ENCODE measurements around the gene OR51B4. TPM values are rescaled to one million over a fixed set of nuclear protein-coding genes. Genes with fewer than 3 reads are reported as not detected.
"Not testable (repeated sequence)": the region's sequence is repeated elsewhere in the genome, so short reads cannot be mapped to it uniquely, and the experiment has no call there.

The OR51B4 gene
- polyA plus RNA-seq, 1 of the 3 experiments (the other 2 are of a cell fraction), result 0.07 TPM

DNA sequence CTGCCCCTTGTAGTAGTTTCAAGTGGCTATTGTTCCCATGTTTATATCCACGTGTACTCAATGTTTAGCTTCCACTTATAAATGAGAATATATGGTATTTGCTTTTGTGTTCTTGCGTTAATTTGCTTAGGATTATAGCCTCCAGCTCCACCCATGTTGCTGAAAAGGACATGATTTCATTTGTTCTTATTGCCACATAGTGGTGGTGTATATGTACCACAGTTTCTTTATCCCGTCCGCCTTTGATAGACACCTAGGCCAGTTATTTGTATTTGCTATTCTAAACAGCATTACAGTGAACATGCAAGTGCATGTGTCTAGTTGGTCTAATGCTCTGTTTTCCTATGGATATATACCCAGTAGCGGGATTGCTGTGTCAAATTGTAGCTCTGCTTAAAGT is 15.5 kb upstream of the OR51B4 start:
- DNase-seq, result no peak
- Histone ChIP-seq H4K20me1 (ENCODE audit: insufficient read depth) (no peaks in the 10 kb centered on the region), H3K9ac (no peak overlapping the region), H3K4me3 (ENCODE audit: low read depth in 2 of 2, low read length in 1 of 2) (no peak overlapping the region), H3K4me2 (no peak overlapping the region), H3K27ac (ENCODE audit: low read depth in 2 of 2, low read length in 1 of 2) (no peak overlapping the region), H3F3A (replicated peaks; ENCODE audit: insufficient read depth) (no peaks in the 10 kb centered on the region), H3K9me2 (no peaks in the 10 kb centered on the region), H3K4me1 (ENCODE audit: control insufficient read depth in 1 of 2, insufficient read depth in 2 of 2, low read depth in 1 of 2, low read length in 1 of 2) (no peaks in the 10 kb centered on the region), H3K36me3 (replicated peaks in 1 of 2; ENCODE audit: control insufficient read depth in 1 of 2, insufficient read depth in 2 of 2, low read length in 1 of 2) (no peaks in the 10 kb centered on the region), H3K9me3 (no peaks in the 10 kb centered on the region), H3K27me3 (ENCODE audit: insufficient read depth) (no peaks in the 10 kb centered on the region), H3K79me2 (ENCODE audit: insufficient read depth) (no peaks in the 10 kb centered on the region), H2AFZ (ENCODE audit: low read depth) (no peak overlapping the region)
- 6% methylated on average over 5 of the region's 5 CpGs for WGBS (ENCODE audit: low lambda C conversion rate)
- POLR2A ChIA-PET, result no interaction called here
- TF ChIP-seq TEAD4 (IDR thresholded peaks at IDR 0.05; ENCODE audit: borderline replicate concordance, insufficient read depth) (no peak), GATA2 (CRISPR knock-in tag; IDR thresholded peaks at IDR 0.05) (no peak), CHD2 (IDR thresholded peaks at IDR 0.05; ENCODE audit: low read length, partially characterized antibody) (no peak), ELF1 (IDR thresholded peaks at IDR 0.05) (no peak), FOXM1 (IDR thresholded peaks at IDR 0.05; ENCODE audit: low read depth) (no peak), SMC3 (IDR thresholded peaks at IDR 0.05; ENCODE audit: low read depth, low read length) (no peak), POLR2AphosphoS5 (IDR thresholded peaks at IDR 0.05; ENCODE audit: low read depth, low read length) (no peak), FOSL2 (IDR thresholded peaks at IDR 0.05; ENCODE audit: borderline replicate concordance, low read depth) (no peak)
- TF ChIP-seq, protein P1, sequence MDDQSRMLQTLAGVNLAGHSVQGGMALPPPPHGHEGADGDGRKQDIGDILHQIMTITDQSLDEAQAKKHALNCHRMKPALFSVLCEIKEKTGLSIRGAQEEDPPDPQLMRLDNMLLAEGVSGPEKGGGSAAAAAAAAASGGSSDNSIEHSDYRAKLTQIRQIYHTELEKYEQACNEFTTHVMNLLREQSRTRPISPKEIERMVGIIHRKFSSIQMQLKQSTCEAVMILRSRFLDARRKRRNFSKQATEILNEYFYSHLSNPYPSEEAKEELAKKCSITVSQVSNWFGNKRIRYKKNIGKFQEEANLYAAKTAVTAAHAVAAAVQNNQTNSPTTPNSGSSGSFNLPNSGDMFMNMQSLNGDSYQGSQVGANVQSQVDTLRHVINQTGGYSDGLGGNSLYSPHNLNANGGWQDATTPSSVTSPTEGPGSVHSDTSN (IDR thresholded peaks at IDR 0.05), result no peak
- TF ChIP-seq, protein P2, sequence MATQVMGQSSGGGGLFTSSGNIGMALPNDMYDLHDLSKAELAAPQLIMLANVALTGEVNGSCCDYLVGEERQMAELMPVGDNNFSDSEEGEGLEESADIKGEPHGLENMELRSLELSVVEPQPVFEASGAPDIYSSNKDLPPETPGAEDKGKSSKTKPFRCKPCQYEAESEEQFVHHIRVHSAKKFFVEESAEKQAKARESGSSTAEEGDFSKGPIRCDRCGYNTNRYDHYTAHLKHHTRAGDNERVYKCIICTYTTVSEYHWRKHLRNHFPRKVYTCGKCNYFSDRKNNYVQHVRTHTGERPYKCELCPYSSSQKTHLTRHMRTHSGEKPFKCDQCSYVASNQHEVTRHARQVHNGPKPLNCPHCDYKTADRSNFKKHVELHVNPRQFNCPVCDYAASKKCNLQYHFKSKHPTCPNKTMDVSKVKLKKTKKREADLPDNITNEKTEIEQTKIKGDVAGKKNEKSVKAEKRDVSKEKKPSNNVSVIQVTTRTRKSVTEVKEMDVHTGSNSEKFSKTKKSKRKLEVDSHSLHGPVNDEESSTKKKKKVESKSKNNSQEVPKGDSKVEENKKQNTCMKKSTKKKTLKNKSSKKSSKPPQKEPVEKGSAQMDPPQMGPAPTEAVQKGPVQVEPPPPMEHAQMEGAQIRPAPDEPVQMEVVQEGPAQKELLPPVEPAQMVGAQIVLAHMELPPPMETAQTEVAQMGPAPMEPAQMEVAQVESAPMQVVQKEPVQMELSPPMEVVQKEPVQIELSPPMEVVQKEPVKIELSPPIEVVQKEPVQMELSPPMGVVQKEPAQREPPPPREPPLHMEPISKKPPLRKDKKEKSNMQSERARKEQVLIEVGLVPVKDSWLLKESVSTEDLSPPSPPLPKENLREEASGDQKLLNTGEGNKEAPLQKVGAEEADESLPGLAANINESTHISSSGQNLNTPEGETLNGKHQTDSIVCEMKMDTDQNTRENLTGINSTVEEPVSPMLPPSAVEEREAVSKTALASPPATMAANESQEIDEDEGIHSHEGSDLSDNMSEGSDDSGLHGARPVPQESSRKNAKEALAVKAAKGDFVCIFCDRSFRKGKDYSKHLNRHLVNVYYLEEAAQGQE (IDR thresholded peaks at IDR 0.05; ENCODE audit: low read depth, low read length), result no peak
- TF ChIP-seq, protein P3, sequence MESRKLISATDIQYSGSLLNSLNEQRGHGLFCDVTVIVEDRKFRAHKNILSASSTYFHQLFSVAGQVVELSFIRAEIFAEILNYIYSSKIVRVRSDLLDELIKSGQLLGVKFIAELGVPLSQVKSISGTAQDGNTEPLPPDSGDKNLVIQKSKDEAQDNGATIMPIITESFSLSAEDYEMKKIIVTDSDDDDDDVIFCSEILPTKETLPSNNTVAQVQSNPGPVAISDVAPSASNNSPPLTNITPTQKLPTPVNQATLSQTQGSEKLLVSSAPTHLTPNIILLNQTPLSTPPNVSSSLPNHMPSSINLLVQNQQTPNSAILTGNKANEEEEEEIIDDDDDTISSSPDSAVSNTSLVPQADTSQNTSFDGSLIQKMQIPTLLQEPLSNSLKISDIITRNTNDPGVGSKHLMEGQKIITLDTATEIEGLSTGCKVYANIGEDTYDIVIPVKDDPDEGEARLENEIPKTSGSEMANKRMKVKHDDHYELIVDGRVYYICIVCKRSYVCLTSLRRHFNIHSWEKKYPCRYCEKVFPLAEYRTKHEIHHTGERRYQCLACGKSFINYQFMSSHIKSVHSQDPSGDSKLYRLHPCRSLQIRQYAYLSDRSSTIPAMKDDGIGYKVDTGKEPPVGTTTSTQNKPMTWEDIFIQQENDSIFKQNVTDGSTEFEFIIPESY (IDR thresholded peaks at IDR 0.05; ENCODE audit: borderline replicate concordance, low read depth), result no peak
- CTCF ChIA-PET, result no interaction called here

DNA sequence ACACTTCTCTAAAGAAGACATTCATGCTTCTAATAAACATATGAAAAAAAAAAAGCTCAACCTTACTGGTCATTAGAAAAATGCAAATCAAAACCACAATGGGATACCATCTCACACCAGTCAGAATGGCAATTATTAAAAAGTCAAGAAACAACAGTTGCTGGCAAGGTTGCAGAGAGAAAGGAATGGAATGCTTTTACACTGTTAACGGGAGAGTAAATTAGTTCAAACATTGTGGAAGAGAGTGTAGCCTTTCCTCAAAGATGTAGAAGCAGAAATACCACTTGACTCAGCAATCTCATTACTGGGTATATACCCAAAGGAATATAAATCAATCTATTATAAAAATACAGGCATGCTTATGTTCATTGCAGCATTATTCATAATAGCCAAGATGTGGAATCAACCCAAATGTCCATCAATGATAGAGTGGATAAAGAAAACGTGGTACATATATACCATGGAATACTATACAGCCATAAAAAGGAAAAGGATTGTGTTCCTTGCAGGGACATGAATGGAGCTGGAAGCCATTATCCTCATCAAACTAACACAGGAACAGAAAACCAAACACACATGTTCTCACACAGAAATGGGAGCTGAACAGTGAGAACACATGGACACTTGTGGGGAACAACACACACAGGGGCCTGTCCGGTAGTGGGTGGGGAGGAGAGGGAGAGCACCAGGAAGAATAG is 11.7 kb upstream of the OR51B4 start:
- H2AFZ ChIP-seq (ENCODE audit: low read depth); H3K27ac ChIP-seq (ENCODE audit: low read depth in 2 of 2, low read length in 1 of 2); H3K9me2 ChIP-seq; H3K4me2 ChIP-seq; H4K20me1 ChIP-seq (ENCODE audit: insufficient read depth); H3K4me1 ChIP-seq (ENCODE audit: control insufficient read depth in 1 of 2, insufficient read depth in 2 of 2, low read depth in 1 of 2, low read length in 1 of 2); H3K27me3 ChIP-seq (ENCODE audit: insufficient read depth); H3K36me3 ChIP-seq (replicated peaks in 1 of 2; ENCODE audit: control insufficient read depth in 1 of 2, insufficient read depth in 2 of 2, low read length in 1 of 2); H3F3A ChIP-seq (replicated peaks; ENCODE audit: insufficient read depth); H3K4me3 ChIP-seq (ENCODE audit: low read depth in 2 of 2, low read length in 1 of 2); H3K9me3 ChIP-seq; DNase-seq; POLR2A ChIA-PET; H3K9ac ChIP-seq; H3K79me2 ChIP-seq (ENCODE audit: insufficient read depth); CTCF ChIA-PET: not testable (repeated sequence)
- 7% methylated on average over 3 of the region's 3 CpGs for WGBS (ENCODE audit: low lambda C conversion rate)
